Ishikawa (cell line): Measurements from ENCODE around the gene CTXN3.

Experiments used
- CEBPB ChIP-seq: IDR thresholded peaks from 2 replicates; pipeline ENCODE4 v1.6.1; 2012
- EP300 ChIP-seq: IDR thresholded peaks from 2 replicates; pipeline ENCODE4 v1.6.1; 2012; ENCODE audit warnings: borderline replicate concordance
- NFIC ChIP-seq: IDR thresholded peaks from 2 replicates; pipeline ENCODE4 v1.6.1; 2012
- RAD21 ChIP-seq: IDR thresholded peaks from 2 replicates; pipeline ENCODE4 v1.6.1; 2012; ENCODE audit warnings: low read depth
- TAF1 ChIP-seq: IDR thresholded peaks from 2 replicates; pipeline ENCODE4 v1.6.1; 2012; ENCODE audit warnings: low read depth, mild to moderate bottlenecking
- YY1 ChIP-seq: IDR thresholded peaks from 2 replicates; pipeline ENCODE4 v1.6.1; 2012; ENCODE audit warnings: low read depth
- ZBTB7A ChIP-seq: IDR thresholded peaks from 2 replicates; pipeline ENCODE4 v1.6.1; 2012; ENCODE audit warnings: low read depth
- TF ChIP-seq, protein P1 (sequence below): IDR thresholded peaks from 2 replicates; pipeline ENCODE4 v1.6.1; 2012

DNA sequence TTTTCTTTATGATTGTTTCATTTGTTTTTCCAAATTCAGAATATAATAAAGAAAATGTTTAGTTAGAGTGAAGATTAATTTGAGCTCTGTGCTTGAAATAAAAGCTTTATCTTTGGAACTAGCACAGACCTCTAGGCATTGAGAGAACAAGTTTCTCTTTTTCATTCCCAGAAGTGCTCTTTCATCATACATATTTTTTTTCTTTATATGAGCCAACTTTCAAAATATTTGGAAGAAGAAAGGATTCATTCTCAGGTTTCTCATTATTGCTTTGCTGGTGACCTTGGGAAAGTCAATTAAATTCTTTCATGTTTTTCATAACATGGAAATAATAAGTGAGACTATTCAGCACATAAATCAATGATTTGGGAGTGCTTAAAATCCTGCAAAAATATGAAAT, 16.8 kb downstream of the CTXN3 start:
- TF ChIP-seq EP300: no peak
- TF ChIP-seq NFIC: no peak
- TF ChIP-seq TAF1: no peak
- no peak for TF ChIP-seq YY1
- TF ChIP-seq, protein P1, sequence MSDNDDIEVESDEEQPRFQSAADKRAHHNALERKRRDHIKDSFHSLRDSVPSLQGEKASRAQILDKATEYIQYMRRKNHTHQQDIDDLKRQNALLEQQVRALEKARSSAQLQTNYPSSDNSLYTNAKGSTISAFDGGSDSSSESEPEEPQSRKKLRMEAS: no peak
- no peak for TF ChIP-seq RAD21
- no peak for TF ChIP-seq CEBPB
- TF ChIP-seq ZBTB7A: no peak
